ENCODE measurements around the gene ZNF423.

- TF ChIP-seq POLR2AphosphoS5 (IDR thresholded peaks at IDR 0.05) = no peak
- no peak for TF ChIP-seq CTCF (IDR thresholded peaks at IDR 0.05)
- TF ChIP-seq POLR2A (IDR thresholded peaks at IDR 0.05) = no peak
Measured at GRCh38 chr16:49564496-49565229, 291.2 kb downstream of the ZNF423 start.
